Measurements from ENCODE around the gene RGS19.

Gene RGS19

GRCh38 chr20:64048402-64049044, 30.8 kb downstream of the RGS19 start:
- DNase-seq (ENCODE audit: low spot score) = no peak

GRCh38 chr20:64047968-64048401, 31.3 kb downstream of the RGS19 start:
- DNase-seq (ENCODE audit: low spot score) = no peak

GRCh38 chr20:64047046-64047389, 32.3 kb downstream of the RGS19 start:
- DNase-seq (ENCODE audit: low spot score) = no peak

GRCh38 chr20:64045346-64046011, 33.8 kb downstream of the RGS19 start:
- DNase-seq (ENCODE audit: low spot score) = no peak

- DNase-seq (ENCODE audit: low spot score) = peak; percentile 54
Measured at GRCh38 chr20:64044484-64045247, 34.7 kb downstream of the RGS19 start.

- no peak for DNase-seq (ENCODE audit: low spot score)
Measured at GRCh38 chr20:64043768-64044167, 35.5 kb downstream of the RGS19 start.

- no peak for DNase-seq (ENCODE audit: low spot score)
Measured at GRCh38 chr20:64042054-64042781, 37.1 kb downstream of the RGS19 start.

GRCh38 chr20:64041781-64042053, 37.6 kb downstream of the RGS19 start:
- DNase-seq (ENCODE audit: low spot score) = no peak

GRCh38 chr20:64041040-64041780, 38.1 kb downstream of the RGS19 start:
- DNase-seq (ENCODE audit: low spot score) = no peak

- DNase-seq (ENCODE audit: low spot score) = no peak
Measured at GRCh38 chr20:64040231-64041039, 38.9 kb downstream of the RGS19 start.

GRCh38 chr20:64039293-64040160, 39.8 kb downstream of the RGS19 start:
- DNase-seq (ENCODE audit: low spot score) = no peak

GRCh38 chr20:64038565-64039292, 40.6 kb downstream of the RGS19 start:
- peak; percentile 90 for DNase-seq (ENCODE audit: low spot score)

GRCh38 chr20:64038224-64038564, 41.1 kb downstream of the RGS19 start:
- DNase-seq (ENCODE audit: low spot score) = peak; percentile 72

GRCh38 chr20:64037498-64038213, 41.7 kb downstream of the RGS19 start:
- DNase-seq (ENCODE audit: low spot score) = peak; percentile 53

GRCh38 chr20:64037199-64037497, 42.2 kb downstream of the RGS19 start:
- no peak for DNase-seq (ENCODE audit: low spot score)

GRCh38 chr20:64036346-64037198, 42.7 kb downstream of the RGS19 start:
- no peak for DNase-seq (ENCODE audit: low spot score)

- DNase-seq (ENCODE audit: low spot score) = no peak
Measured at GRCh38 chr20:64035933-64036345, 43.4 kb downstream of the RGS19 start, which contains the start of gene C20orf204. C20orf204 (plus strand) TSS chr20:64036182; CDS start chr20:64036324, 142 bp downstream.
